Inflammatory macrophage (primary cell): Measurements from ENCODE around the gene RASGRF2.
"Not testable (repeated sequence)": the region's sequence is repeated elsewhere in the genome, so short reads cannot be mapped to it uniquely, and the experiment has no call there.

Experiments
- DNase-seq, 2 donors: peaks; one replicate each; pipeline ENCODE4 v3.0.0-alpha.2; 2020 to 2022

RASGRF2 gene

GRCh38 chr5:80987078-80987766 is 27.1 kb downstream of the RASGRF2 start:
- DNase-seq = no peak

- DNase-seq = no peak
These were observed 28.3 kb downstream of the RASGRF2 start for GRCh38 chr5:80988419-80988935.

GRCh38 chr5:80989883-80990282 is 29.7 kb downstream of the RASGRF2 start:
- no peak for DNase-seq

- DNase-seq = no peak
These were observed 30.4 kb downstream of the RASGRF2 start for GRCh38 chr5:80990527-80990926.

GRCh38 chr5:80990971-80991370 is 30.8 kb downstream of the RASGRF2 start:
- no peak for DNase-seq

GRCh38 chr5:80995908-80996307 is 35.7 kb downstream of the RASGRF2 start:
- no peak for DNase-seq

- DNase-seq = no peak
These were observed 38.4 kb downstream of the RASGRF2 start for GRCh38 chr5:80998590-80998979.

GRCh38 chr5:81003811-81004386 is 43.7 kb downstream of the RASGRF2 start:
- no peak for DNase-seq

GRCh38 chr5:81005708-81006107 is 45.5 kb downstream of the RASGRF2 start:
- no peak for DNase-seq

GRCh38 chr5:81006231-81006630 is 46.1 kb downstream of the RASGRF2 start:
- no peak for DNase-seq

- no peak for DNase-seq
These were observed 46.9 kb downstream of the RASGRF2 start for GRCh38 chr5:81006947-81007636.

GRCh38 chr5:81007637-81008027 is 47.5 kb downstream of the RASGRF2 start:
- DNase-seq = no peak

GRCh38 chr5:81010336-81011169 is 50.4 kb downstream of the RASGRF2 start:
- DNase-seq = no peak

- no peak for DNase-seq
These were observed 54.2 kb downstream of the RASGRF2 start for GRCh38 chr5:81014348-81014747.

GRCh38 chr5:81016116-81016515 is 56.0 kb downstream of the RASGRF2 start:
- no peak for DNase-seq

- no peak for DNase-seq
These were observed 57.2 kb downstream of the RASGRF2 start for GRCh38 chr5:81017320-81017719.

- DNase-seq = not testable (repeated sequence)
These were observed 58.4 kb downstream of the RASGRF2 start for GRCh38 chr5:81018608-81019007.

GRCh38 chr5:81019748-81020147 is 59.6 kb downstream of the RASGRF2 start:
- no peak for DNase-seq

- DNase-seq = no peak
These were observed 60.5 kb downstream of the RASGRF2 start for GRCh38 chr5:81020478-81021167.

- DNase-seq = no peak
These were observed 61.3 kb downstream of the RASGRF2 start for GRCh38 chr5:81021486-81021885.

- DNase-seq = no peak
These were observed 62.0 kb downstream of the RASGRF2 start for GRCh38 chr5:81021951-81022687.

GRCh38 chr5:81022688-81023084 is 62.5 kb downstream of the RASGRF2 start:
- no peak for DNase-seq
